Erythroblast (primary cell): ENCODE measurements around the gene SNRNP25.

ENCODE experiments used
- DNase-seq, 2 experiments: peaks; one replicate each; lab custom pipeline; 2025; lab: John Stamatoyannopoulos, UW
- GATA1 ChIP-seq: IDR thresholded peaks from 2 replicates; pipeline ENCODE4 v1.6.1; 2011; ENCODE audit warnings: low read depth, mild to moderate bottlenecking, control low read depth, low read length, moderate library complexity
- POLR2A ChIP-seq: IDR thresholded peaks from 2 replicates; pipeline ENCODE4 v1.6.1; 2011; ENCODE audit warnings: mild to moderate bottlenecking, low read length

The SNRNP25 gene

DNA sequence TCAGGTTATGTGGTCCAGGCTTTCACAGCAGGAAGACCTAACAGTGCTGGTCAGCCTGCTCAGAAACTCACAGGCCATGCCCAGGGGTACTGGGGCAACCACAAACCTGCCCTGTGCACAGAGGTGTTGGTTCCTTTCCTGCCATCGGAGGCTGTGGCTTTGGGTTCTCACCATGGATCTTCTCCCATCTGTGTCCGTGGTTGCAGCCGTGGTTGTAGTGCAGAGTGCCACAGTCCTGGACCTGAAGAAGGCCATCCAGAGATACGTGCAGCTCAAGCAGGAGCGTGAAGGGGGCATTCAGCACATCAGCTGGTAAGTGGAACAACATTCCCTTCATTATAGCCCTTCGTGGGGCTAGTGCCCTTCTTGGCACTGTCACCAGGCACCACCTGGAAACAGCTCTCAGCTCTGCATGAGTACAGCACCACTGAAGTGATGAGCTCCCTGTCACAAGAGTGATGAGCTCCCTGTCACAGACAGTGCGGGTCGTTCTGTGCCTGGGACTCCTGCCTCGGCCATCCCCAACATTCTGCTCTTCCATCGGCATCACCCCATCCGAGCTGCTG is 2.0 kb downstream of the SNRNP25 start:
- no peak for DNase-seq
- no peak for TF ChIP-seq POLR2A
- TF ChIP-seq GATA1 = no peak

DNA sequence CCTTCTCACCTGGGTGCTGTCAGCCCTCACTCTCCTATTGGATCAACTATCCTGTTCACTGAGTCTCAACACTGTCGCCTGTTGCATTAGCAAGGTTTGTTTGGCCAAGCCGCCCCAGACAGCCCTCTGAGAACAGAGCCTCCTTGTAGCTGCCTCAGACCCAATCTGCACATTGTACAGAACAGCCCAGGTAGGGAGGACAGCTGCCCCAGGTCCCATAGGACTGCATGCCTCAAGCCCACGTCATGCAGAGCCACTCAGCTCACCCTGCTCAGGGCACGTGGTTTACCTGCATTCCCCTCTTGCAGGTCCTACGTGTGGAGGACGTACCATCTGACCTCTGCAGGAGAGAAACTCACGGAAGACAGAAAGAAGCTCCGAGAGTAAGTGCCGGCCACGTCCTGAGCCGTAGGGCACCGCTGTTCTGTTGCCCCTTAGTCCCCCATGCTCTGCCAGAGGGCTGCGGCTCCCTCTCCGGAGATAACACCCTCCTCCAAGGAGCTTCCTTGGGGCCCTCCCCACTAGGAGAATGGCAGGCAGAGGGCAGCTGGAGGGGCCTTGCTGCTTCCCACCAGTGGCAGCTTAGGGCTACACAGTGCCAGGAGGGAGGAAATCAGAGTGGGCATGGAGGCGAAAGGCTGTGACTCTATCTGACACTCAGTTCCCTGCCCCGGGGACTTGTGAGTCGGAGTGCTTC is 2.8 kb downstream of the SNRNP25 start:
- no peak for DNase-seq
- TF ChIP-seq POLR2A = no peak

GRCh38 chr16:57711-58110 is 4.1 kb downstream of the SNRNP25 start:
- DNase-seq = no peak
- TF ChIP-seq GATA1 (no peak), POLR2A (no peak)

DNA sequence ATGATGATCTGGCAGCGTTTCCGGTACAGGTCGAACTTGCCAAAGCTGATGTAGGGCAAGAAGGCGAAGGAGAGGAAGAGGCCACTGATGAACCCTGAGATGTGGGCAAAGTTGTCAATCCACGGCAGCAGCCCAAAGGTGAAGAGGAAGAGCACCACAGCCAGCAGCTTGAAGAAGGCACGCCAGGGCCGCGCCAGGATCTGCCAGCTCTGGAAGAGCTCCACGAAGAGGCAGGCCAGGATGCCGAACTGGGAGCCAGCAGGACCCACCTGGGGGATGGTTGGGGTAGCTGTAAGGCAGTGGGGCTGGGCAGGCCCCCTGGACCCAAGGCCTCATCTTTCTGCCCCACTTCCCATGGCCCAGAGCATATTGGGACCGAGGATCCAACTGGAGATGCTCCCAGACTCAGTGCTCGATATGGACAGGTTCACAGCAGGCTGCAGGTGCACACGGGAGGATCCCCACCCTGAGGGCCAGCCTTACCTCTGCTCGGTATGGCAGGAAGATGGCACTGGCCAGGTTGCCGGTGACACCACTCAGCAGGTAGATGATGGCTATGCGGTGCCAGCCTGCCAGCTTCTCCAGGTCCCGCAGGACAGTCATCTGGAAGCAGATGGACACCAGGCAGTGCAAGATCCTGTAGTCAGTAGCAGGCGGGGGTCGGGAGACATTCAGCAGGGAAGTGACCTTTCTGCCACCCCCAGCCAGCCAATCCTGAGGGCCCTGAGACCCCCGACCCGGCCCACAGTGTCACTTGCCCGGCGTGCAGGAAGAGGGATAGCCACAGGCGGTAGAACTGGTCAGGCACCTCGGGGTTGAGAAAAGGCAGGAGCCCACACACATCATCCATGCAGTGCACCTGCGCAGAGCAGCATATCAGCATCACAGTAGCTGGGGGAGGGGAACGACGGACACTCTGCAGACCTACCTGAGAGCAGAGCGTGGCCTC is 5.1 kb downstream of the SNRNP25 start:
- TF ChIP-seq GATA1 (no peak), POLR2A (no peak)
- DNase-seq = no peak

DNA sequence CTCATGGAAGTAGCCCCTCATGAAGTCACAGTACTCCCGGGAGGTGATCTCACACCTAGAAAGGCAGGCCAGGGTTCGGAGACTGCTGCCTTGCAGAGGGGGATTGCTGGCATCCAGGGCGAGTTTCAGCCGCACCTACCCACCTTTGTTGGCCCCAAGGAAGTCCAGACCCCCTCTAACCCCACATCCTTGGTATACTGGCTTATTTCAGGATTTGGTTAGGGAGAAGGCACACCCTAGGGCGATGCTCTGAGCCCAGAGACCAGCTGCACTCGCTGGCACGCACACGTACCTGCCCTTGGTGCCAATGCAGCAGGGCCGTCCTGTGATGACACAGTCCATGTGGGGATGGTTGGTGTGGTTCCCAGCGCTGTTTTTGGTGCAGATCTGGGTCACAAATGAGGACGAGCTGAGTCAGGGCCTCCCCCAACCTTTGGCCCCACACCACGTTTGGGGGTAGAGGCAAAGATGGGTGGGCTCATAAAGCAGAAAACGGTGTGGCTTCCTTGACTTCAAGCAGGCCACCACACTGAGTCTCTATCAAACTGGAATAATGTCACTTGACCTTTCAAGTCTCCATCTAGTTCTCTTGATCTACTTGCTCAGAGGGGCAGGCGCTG is 5.9 kb downstream of the SNRNP25 start:
- no peak for TF ChIP-seq GATA1
- no peak for TF ChIP-seq POLR2A
- no peak for DNase-seq

- no peak for DNase-seq
These were observed 6.5 kb downstream of the SNRNP25 start for GRCh38 chr16:60166-60565.

DNA sequence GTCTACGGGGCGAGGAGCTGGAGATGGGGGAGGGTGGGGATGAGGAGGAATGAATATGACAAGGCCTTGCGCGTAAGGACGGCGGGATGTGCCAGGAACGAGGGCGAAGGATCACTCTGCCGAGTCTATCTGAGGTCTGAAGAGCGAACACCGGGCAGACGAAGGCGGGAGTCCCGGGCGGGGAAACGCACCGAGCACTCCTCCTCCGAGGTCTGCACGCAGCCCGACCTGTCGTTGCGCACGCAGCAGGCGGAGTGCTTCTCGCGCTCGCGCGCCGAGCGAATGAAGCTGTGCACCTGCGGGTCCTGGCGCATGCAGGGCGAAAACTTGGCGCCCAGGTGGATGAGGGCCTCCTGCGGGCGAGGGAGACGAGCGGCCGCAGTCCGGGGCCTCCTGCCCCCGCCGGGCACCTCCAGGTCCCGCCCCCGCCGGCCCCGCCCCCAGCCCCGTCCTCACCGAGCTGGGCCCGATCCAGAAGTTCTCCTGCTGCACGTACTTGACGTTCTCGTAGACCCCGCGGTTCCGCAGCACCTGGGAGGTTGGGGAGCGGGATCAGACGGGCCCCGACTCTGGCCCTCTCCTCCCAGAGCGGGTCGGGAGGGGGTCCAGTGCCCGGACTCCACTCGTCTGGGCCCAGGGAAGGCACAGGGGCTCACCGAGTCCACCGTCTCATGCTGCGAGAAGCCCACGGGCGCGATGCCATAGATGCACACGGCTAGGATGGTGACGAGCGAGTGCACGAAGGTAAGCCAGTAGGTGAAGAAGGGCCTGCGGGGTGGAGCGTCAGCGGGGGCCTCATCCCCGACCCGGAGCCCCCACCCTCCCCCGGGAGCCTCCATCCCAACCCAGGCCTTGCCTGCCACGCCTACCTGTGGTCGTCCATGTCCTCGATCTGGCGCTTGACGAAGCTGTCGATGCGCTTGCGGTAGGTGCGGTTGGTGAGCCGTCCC is 7.6 kb downstream of the SNRNP25 start:
- no peak for DNase-seq
- no peak for TF ChIP-seq POLR2A
- no peak for TF ChIP-seq GATA1

More at GRCh38 chr16:60166-60565, 6.5 kb downstream of the SNRNP25 start:
- TF ChIP-seq POLR2A (no peak), GATA1 (no peak)

DNA sequence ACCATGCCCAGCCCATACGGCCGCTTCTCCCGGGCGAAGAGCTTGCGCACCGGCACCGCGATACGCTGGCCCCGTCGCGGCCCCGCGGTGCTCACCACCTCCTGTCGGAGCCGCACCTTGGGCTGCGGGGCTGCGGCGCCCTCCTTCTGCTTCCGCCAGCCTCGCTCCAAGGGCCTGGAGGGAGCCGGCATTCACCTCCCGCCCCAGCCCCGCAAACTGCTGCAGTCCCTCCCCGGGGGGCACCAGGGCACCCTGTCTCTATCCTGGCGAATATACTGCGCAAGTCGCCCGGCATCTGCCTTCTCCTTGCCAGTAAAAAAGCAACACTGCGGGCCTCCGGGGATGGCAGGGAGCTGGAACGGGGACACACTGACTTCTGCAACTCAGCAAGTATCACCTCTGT is 8.3 kb downstream of the SNRNP25 start:
- no peak for TF ChIP-seq POLR2A
- no peak for TF ChIP-seq GATA1
- no peak for DNase-seq

DNA sequence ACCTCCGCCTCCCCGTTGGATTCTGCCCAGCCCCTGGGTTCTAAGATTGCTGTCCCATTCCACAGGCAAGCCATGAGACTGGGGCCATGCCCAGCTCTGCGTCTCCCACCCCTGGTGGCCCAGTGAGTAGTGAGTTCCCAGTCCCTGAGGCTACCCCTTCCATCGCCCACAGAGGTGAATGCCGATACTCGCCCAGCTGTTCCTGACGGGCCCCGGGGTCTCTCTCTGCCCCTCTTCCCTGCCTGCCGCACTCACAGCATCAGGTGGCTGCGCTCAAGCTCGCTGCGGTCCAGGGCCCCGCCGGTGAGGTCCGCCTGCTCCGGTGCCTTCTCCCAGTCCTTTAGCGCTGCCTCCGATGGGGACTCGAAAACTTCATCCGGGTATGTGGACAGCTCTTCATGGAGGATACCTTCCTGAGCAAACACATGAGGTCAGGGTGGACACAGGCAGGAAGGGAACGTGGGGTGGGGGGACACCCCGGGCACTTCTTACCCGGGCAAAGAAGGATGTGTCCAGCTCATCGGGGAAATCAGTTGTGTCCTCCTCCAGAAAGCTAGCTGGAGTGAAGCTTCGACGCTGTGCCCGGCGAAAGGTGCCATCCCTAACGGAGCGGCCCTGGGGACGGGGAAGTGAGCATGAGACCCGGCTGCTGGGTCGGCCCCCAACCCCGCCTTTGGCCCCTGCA is 8.8 kb downstream of the SNRNP25 start:
- no peak for DNase-seq
- TF ChIP-seq GATA1 (no peak), POLR2A (no peak)

DNA sequence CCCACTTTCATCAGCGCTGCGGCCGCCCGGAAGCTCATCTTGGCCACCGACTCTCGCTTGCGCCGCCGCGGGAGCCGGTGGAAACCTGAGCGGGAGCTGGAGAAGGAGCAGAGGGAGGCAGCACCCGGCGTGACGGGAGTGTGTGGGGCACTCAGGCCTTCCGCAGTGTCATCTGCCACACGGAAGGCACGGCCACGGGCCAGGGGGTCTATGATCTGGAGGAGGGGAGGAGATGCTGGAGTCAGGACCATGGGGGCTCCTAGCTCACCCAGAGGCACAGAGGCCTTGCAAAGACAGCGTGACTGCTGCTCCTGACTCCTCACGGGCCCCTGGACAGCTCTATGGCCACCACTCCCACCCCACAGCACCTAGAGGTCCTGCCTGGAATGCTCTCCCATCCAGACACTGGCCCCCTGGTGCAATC is 9.4 kb downstream of the SNRNP25 start:
- TF ChIP-seq POLR2A = no peak
- TF ChIP-seq GATA1 = no peak
- DNase-seq = no peak

DNA sequence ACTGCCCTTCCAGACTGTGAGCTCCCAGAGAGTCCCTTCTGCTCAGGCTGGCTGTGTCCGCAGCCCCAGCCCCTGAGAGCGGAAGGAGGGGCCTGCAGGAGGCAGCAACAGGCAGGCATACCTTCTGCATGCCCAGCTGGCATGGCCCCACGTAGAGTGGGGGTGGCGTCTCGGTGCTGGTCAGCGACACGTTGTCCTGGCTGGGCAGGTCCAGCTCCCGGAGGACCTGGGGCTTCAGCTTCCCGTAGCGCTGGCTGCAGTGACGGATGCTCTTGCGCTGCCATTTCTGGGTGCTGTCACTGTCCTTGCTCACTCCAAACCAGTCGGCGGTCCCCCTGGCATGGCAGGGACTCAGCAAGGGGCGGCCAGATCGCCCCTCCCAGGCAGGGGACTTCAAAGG is 9.8 kb downstream of the SNRNP25 start:
- no peak for DNase-seq
- TF ChIP-seq GATA1 (no peak), POLR2A (no peak)
